HG02840 (cell line): ENCODE measurements around the gene TESK2.
"Not testable (repeated sequence)": the region's sequence is repeated elsewhere in the genome, so short reads cannot be mapped to it uniquely, and the experiment has no call there.

ENCODE experiments used
- ATAC-seq: cut with Tn5 transposase; IDR thresholded peaks from one replicate; pipeline ENCODE4 v1.9.1; 2021; ENCODE audit warnings: mild to moderate bottlenecking, moderate library complexity, moderate number of reproducible peaks; ENCODE audit not compliant: unreplicated experiment, low FRiP score

TESK2 gene

DNA sequence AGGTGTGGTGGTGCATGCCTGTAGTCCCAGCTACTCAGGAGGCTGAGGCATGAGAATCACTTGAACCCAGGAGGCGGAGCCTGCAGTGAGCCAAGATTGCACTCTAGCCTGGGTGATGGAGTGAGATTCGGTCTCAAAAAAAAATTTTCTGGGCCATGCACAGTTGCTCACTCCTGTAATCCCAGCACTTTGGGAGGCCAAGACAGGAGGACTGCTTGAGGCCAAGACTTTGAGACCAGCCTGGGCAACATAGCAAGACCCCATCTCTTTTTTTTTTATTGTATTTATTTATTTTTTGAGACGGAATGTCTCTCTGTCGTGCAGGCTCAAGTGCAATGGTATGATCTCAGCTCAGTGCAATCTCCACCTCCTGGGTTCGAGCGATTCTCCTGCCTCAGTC lies 16.8 kb downstream of the TESK2 start:
- ATAC-seq = not testable (repeated sequence)

DNA sequence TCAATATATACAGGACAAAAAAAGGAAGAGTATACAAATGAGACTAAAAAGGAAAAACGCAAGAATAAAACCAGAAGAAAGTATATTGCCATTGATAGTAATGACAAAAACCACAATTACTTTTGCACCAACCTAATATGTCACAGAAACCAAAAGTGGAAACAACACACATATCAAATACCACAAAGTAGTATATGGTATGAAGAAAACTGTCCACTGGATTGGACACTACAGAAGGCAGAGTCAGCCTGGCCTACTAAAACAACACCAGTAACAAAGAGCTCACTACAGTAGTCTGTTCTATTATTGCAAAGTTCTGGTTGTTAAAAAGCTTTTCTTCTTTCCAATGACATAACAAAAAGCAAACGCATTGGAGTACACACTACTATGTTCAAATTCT lies 17.7 kb downstream of the TESK2 start:
- no peak for ATAC-seq

DNA sequence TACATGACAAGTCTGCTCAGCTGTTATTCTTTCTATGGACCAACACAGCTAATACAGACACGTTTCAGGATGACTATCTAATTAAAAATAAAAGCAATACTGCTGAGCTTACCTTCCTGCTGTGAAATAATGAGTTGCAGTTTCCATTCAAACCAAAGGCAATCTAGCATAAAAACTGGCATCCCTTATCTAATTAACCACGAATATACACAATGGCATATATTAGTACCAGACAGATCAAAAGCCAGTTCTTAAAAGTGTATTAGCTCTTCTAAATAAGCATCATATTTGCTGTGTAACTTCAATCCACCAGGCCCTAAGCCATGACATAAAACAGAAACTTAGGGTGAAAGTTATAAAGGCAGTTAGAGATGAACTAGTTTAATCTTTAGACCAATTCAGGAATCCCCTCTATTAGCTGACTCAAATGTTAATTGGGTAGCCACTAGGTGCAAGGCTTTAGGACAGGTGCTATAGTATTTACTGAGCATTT lies 20.6 kb downstream of the TESK2 start:
- no peak for ATAC-seq

DNA sequence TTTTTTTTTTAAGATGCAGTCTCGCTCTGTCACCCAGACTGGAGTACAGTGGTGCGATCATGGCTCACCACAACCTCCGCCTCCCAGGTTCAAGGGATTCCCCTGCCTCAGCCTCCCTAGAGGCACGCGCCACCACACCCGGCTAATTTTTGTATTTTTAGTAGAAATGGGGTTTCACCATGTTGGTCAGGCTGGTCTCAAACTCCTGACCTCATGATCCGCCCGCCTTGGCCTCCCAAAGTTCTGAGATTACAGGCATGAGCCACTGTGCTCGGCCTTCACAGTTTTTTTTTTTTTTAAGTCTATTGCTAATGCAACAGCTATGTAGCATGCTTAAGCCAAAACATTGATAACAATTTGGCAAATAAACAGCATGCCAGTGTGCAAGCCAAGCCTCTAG lies 23.6 kb downstream of the TESK2 start:
- not testable (repeated sequence) for ATAC-seq

DNA sequence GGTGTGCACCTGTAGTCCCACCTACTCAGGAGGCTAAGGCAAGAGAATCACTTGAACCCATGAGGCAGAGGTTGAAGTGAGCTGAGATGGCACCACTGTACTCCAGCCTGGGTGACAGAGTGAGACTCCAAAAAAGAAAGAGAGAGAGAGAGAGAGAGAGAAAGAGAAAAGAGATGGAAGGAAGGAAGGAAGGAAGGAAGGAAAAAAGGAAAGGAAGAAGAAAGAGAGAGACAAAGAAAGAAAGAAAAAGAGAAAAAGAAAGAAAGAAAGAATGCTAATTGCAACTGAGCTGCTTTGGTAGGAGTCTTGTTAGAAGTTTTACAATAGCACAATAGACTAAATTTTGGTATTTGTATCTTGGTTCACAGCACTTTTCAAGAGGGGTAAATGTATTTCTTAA lies 25.7 kb downstream of the TESK2 start:
- no peak for ATAC-seq

DNA sequence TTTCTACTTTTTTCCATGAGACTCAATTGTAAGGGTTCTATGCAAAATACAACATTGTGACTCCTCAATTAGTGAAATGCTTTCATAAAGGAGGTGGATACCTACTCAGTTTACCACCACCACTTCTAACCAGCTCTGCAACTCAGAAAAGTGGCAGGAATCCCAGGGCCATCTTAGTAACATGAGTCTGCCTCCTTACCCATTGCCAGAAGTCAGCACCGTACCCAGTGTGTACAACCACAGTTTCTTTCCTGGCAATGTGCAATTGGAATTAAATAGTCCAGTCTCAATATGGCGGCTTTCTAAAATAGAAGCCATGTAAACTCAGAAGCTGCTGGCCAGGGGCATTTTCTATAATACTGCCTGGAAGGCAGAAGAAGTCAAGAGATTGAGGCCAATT lies 32.1 kb downstream of the TESK2 start:
- ATAC-seq = no peak

DNA sequence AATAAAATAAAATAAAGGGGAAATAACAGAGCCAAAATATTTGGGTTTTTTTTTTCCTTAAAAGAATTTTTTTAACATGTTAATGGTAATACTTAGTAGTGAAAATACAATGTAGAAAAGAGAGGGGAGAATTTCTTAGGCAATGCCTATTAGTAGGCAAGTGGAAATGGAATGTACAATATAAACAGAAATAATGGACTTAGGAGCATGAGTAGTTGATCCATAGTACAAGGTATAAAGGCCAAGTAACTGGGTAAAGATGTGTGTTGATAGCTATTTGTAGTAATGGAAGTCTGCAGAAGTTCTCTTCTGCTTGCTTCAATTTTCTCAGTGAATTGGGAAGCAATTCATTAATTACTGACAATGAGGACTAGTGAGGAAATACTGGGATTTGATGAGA lies 34.4 kb downstream of the TESK2 start:
- no peak for ATAC-seq

DNA sequence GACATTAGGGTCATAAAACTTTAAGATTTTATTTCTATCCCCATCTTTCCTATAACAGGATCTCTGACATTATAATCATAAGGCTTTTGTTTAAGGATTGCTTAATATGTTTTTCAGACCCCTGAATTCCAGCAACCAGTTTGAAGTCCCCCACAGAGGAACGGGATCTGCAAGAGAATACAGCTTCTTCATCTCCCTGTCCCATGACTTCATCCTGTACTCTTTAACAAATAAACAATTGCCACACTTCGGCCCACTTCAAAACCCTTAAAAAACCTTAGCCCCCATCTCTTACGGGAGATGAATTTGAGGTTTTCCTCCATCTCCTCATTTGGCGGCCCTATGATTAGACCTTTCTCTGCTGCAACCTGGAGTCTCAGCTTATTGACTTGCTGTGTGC lies 35.8 kb downstream of the TESK2 start:
- no peak for ATAC-seq

DNA sequence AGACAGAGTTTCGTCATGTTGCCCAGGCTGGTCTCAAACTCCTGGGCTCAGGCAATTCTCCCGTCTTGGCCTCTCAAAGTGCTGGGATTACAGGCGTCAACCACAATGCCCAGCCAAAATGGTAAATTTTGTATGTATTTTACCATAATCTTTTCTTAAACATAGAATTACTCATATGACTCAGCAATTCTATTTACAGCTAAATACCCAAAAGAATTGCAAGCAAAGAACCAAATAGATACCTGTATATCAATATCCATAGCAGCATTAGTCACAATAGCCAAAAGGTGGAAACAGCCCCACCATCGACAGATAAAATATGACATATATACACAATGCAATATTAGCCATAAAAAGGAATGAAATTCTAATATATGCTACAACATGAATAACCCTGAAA lies 36.5 kb downstream of the TESK2 start:
- no peak for ATAC-seq

DNA sequence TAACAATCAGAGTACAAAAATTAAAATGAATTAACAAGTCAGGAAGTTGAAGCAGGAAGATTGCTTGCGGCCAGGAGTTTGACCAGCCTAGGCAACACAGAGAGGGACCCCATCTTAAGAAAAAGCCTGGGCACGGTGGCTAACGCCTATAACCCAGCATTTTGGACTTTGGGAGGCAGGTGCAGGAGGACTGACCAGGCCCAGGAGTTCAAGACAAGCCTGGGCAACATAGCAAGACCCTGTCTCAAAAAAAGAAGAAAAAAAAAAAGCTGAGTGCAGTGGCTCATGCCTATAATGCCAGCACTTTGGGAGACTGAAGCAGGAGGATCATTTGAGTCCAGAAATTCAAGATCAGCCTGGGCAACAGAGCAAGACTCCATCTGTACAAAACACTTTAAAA lies 38.5 kb downstream of the TESK2 start:
- no peak for ATAC-seq

DNA sequence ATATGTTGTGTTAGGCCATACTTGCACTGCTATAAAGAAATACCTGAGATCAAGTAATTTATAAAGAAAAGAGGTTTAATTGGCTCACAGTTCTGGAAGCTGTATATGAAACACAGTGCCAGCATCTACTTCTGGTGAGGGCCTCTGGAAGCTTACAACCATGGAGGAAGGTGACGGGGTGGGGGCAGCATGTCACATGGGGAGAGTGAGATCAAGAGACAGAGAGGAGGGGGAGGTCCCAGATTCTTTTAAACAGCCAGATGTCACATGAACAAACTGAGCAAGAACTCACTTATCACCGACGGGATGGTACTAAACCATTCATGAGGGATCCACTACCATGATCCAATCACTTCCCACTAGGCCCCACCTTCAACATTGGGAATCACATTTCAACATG lies 42.6 kb downstream of the TESK2 start:
- no peak for ATAC-seq

DNA sequence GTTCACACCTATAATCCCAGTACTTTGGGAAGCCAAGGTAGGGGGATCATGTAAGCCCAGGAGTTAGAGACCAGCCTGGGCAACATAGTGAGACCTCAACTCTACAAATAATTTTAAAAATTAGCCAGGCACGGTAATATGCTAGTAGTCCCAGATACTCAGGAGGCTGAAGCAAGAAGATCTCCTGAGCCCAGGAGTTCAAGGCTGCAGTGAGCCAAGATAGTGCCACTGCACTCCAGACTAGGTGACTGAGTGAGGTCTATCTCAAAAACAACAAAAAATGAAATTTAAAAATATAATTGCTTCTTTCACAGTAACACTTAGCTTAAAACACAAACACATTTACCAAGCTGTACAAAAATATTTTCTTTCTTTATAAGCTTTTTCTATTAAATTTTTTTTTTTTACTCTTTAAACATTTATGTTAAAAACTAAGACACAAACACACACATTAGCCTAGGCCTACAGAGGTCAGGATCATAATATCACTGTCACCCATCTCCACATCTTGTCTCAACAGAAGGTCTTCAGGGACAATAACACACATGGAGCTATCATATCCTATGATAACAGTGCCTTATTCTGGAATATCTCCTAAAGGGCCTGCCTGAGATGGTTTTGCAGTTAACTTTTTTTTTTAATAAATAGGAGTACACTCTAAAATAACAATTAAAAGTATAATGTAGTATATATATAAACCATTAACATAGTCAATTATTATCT lies 43.9 kb downstream of the TESK2 start:
- ATAC-seq = no peak

DNA sequence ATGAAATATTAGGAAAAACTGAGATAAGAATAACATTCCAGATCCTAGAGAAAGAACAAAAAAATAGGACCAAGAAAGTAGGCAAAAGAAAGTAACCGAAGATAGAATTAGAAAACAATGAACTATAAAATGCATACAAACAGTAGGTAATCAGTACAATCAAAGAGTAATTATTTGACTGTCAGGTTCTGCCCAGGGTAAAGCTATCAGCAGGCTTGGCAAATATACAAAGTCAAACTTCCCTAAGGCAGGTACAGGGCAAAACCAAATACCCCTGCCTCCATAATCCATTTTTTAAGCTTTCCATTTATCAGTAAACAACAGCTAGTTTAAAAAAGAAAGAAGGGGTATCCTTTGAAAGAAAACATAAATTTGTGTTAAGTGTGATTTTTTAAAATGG lies 44.4 kb downstream of the TESK2 start:
- no peak for ATAC-seq

DNA sequence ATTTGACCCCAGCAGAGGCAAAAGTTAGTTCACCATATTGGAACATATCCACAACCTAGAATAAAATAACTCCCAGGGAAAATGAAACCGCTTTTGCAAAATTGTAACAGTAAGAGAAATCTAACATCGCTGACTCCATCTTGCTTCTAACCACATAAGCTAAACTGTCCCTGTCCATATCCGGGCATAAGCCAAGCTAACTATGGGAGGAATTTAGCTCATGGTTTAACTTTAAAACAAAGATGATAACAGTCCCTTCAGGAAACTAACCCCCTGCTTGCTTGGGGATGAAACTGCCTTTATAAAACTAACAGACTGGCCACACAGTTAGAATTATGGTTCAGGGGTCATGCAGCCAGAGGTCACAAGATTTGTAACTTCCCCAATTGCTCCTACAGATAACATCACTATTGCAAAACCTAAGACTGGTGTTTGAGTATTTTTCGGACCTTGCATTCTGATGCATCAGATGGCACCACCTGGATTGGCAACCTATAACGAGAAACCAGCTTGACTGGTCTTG lies 46.3 kb downstream of the TESK2 start:
- ATAC-seq = no peak

DNA sequence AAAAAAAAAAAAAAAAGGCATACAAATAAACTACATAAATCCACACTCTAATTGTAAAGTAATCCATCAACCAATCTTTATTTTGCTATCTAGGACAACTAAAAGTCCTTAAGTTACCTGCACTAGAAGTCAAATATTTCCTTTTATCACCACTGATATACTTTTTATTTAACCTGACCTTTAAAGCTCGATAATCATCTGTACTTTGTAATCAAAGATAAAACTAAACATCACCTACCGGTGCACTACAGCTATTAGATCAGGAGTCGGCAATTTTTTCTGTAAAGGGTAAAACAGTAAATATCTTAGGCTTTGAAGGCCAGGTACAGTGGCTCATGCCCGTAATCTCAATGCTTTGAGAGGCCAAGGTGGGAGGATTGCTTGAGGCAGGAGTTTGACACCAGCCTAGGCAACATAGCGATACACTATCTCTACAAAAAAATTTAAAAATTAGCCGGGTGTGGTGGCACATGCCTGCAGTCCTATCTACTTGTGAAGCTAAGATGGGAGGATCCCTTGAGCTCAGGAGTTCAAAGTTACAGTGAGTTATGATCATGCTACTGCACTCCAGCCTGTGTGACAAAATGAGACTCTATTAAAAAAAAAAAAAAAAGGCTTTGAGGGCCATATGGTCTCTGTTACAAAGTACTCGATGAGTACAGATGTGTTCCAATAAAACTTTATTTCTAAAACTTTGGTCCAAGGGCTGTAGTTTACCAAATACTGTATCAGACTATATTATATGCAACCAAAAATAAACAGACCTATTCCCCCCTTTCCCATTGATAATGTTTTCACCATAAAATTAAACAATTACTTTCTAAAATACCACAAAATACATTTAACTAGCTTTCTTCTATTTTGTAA lies 47.1 kb downstream of the TESK2 start:
- no peak for ATAC-seq

DNA sequence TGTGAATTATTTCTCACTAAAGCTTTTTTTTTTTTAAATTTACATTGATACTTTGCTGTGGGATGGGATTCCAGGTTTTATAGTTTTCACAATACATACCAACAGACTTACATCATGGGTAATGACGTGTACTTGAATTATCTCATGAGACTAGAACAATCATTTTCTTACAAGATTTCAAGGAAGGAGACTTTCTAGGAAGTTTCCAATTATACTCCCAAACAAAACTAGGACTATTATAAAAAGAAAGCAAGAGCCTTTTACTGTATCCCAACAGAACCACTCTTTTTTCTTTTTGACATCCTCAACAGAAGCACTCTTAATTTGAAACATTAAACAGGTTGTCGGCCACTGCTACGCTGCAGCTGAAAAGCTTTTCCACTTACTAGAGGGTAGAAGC lies 48.7 kb downstream of the TESK2 start:
- ATAC-seq = no peak

DNA sequence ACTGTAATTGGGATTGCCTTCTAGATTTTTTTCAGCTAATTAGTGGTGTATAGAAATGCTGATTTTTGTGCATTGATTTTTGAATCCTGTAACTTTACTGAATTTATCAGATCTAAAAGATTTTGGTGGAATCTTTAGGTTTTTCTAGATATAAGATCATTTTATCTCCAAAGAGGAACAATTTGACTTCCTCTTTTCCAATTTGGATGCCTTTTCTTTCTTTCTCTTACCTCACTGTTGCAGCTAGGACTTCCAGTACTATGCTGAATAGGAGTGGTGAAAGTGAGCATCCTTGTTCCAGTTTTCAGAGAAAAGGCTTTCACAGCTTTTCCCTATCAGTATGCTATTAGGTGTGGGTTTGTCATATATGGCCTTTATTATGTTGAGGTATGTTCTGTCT lies 53.6 kb downstream of the TESK2 start:
- no peak for ATAC-seq

DNA sequence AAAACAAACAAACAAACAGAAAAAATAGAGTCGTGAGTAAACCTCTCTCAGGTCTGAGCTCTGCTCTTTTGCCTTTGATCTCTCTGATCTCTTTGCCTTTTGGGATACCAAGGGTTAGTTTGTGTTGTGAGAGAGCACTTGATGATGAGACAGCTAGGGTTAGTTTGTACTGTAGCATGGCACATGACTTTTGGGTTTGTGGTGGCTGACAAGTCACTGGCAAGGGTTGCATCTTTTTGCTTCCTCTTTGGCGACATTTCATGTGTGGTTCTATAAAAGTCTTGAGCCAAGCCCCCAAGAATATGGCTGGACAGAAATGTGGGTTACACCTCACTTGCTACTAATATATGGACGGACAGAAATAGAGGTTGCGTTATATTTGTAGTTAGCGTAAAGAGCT lies 60.5 kb downstream of the TESK2 start:
- no peak for ATAC-seq

DNA sequence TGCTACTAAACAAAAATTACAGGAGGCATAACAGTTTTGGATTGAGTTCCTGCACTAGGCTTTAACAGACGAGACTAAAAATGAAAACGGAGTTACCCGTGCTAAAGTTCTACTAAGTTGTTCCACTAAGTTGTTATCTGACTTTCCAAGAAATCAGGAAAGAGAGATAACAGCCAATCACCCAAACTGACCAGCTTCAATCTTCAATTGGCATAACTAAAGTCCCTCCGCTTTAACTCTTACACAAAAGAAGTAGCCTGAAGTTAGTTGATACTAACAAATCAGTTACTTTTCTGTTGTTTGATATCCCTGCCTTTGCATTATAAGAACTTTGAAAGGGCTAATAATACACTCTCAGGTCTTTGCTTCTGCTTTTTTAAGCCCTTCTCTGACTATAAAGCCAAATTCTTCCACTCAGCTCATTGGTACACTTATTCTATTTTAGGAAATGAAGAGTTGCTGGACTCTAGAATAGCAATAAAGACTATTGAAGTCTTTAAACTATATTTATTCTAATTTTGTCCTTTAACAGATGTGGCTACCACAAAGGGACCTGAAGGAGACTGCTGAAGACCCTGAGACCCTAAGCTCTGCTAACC lies 61.3 kb downstream of the TESK2 start:
- ATAC-seq = no peak

DNA sequence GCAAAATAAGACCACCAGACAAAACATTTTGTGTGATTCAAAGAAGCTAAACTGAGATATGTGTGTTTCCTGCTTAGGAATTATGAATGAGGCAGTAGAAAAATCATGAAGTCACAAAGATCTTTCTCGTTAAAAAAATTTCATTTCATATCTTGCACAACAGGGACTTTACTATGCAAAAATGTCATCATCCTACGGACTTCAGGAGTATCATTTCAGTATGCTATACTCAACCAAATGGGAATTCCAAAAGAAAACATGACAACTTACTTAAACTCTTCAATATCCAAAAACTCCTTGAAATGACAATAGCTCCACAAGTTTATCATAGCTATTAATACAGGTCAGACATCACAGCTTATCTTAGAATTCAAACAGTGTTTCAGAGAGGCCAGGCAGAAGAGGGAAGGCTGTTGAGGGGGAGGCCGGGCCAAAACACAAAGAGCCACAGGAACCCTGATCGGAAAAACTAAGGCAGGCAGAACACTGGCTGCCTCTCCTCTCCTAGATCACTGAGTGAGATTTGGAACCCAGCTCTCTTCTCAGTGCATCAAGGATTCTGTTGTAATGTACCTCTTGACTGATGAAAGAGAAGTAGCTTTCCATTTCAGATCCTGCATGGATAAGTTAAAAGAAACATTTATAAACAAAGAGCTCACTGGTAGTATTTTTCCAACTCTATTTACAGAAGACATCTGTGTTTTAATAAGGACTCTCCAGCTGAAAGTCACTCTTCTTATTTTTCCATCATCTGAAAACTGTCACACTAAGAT lies 66.9 kb downstream of the TESK2 start:
- no peak for ATAC-seq
